A673 (cell line): ENCODE measurements around the gene JARID2. TPM values are rescaled to one million over a fixed set of nuclear protein-coding genes. Genes with fewer than 3 reads are reported as not detected.

Source experiments
- BruUV-seq: library from RNA; stranded (reverse); fragments of 400-500 nt; replicated peaks from 2 replicates; lab custom pipeline; 2021; lab: Mats Ljungman, UMichigan
- CTCF ChIA-PET: fragments of 300-600 bp; sonication (Branson Sonifier 250); formaldehyde crosslinking; loops from one replicate; lab custom pipeline; 2022; ENCODE audit warnings: antibody characterized with exemption; lab: Charles Lee
- POLR2A ChIA-PET: fragments of 300-600 bp; sonication (Branson Sonifier 250); formaldehyde crosslinking; loops from one replicate; lab custom pipeline; 2022; ENCODE audit warnings: antibody characterized with exemption; ENCODE audit not compliant: low non-redundant PET; lab: Charles Lee
- DNase-seq: peaks from one replicate; pipeline ENCODE4 v3.0.0-alpha.2; 2015; ENCODE audit warnings: low spot score
- H3K27ac ChIP-seq: fragments of 200-600 bp; sonication (generic); 2 replicates; pipeline ENCODE4 v1.5.1; 2016; ENCODE audit warnings: mixed run types, low read depth, mild to moderate bottlenecking, mixed read lengths, antibody characterized with exemption, low read length; ENCODE audit not compliant: poor library complexity, severe bottlenecking
- H3K27me3 ChIP-seq: fragments of 200-600 bp; sonication (generic); replicated peaks from 2 replicates; pipeline ENCODE4 v1.6.1; 2017; ENCODE audit warnings: mixed run types, low read depth, mild to moderate bottlenecking, mixed read lengths, antibody characterized with exemption, low read length; ENCODE audit not compliant: insufficient read depth, poor library complexity
- H3K36me3 ChIP-seq: fragments of 200-600 bp; sonication (generic); 2 replicates; pipeline ENCODE4 v1.6.1; 2016; ENCODE audit warnings: mixed run types, mild to moderate bottlenecking, mixed read lengths, antibody characterized with exemption, low read length; ENCODE audit not compliant: insufficient read depth, poor library complexity, severe bottlenecking
- H3K4me1 ChIP-seq: fragments of 200-600 bp; sonication (generic); 2 replicates; pipeline ENCODE4 v1.6.1; 2017; ENCODE audit warnings: mixed run types, mild to moderate bottlenecking, mixed read lengths, antibody characterized with exemption, low read length; ENCODE audit not compliant: insufficient read depth, poor library complexity, severe bottlenecking
- H3K4me3 ChIP-seq: fragments of 200-600 bp; sonication (generic); 2 replicates; pipeline ENCODE4 v1.5.1; 2016; ENCODE audit warnings: low read depth, mixed run types, mild to moderate bottlenecking, mixed read lengths, low read length; ENCODE audit not compliant: poor library complexity, severe bottlenecking
- H3K9me3 ChIP-seq: fragments of 200-600 bp; sonication (generic); 2 replicates; pipeline ENCODE4 v1.6.1; 2016; ENCODE audit warnings: mixed run types, low read depth, mild to moderate bottlenecking, mixed read lengths, antibody characterized with exemption, low read length; ENCODE audit not compliant: poor library complexity, severe bottlenecking
- EZH2 ChIP-seq: fragments of 200-600 bp; sonication (generic); IDR thresholded peaks from 2 replicates; pipeline ENCODE4 v1.6.1; 2017; ENCODE audit warnings: borderline replicate concordance, low read depth, mild to moderate bottlenecking, mixed read lengths, antibody characterized with exemption, low read length; ENCODE audit not compliant: poor library complexity, severe bottlenecking
- intact Hi-C: fragments of 100-400 bp; cut with micrococcal nuclease; formaldehyde crosslinking; loops from one replicate; pipeline ENCODE4 v1.10.0; 2022; ENCODE audit not compliant: unreplicated experiment
- total RNA-seq: library from RNA; stranded (reverse); gene quantifications from 2 replicates; pipeline ENCODE4 v1.2.3, GENCODE V29; 2021
- TF ChIP-seq, protein P1 (sequence below): fragments of 300-800, 200-600 bp; sonication (generic); conservative IDR thresholded peaks from 2 replicates; pipeline ENCODE4 v1.5.1; 2017; ENCODE audit warnings: low read depth, mild to moderate bottlenecking, antibody characterized with exemption, low read length, moderate library complexity, mixed read lengths

The JARID2 gene
- total RNA-seq, 1 experiment from 2014 or later = 29.4 TPM

DNA sequence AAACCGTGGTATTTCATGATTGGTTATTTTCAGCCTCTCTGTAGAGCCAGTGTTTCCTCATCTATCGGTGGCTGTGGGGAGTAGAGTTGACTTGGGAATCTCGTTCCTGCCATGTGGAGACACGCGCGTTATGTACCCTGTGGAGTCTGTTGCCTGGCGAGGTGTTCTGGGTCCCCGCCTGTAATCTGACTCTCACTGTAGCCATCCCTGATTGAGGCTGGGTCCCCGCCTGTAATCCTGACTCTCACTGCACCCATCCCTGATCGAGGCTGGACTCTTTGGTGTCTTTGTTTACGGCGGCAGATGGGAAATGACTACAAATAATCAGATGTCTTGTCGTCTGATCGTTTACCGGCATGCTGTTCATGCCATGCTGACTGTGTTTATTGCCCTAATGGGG lies 263.1 kb downstream of the JARID2 start:
- intact Hi-C loops = loop anchor here (10.0 kb wide), 1 partner anchor 1384 kb away; no protein-coding TSS in a partner anchor
- Histone ChIP-seq H3K4me3 (no peak overlapping the region), H3K9me3 (no peaks in the 10 kb centered on the region), H3K36me3 (peaks cover 48% of the 10 kb centered on the region), H3K27ac (no peak overlapping the region), H3K4me1 (peaks cover 25% of the 10 kb centered on the region), H3K27me3 (no peaks in the 10 kb centered on the region)
- DNase-seq = no peak
- TF ChIP-seq, protein P1, sequence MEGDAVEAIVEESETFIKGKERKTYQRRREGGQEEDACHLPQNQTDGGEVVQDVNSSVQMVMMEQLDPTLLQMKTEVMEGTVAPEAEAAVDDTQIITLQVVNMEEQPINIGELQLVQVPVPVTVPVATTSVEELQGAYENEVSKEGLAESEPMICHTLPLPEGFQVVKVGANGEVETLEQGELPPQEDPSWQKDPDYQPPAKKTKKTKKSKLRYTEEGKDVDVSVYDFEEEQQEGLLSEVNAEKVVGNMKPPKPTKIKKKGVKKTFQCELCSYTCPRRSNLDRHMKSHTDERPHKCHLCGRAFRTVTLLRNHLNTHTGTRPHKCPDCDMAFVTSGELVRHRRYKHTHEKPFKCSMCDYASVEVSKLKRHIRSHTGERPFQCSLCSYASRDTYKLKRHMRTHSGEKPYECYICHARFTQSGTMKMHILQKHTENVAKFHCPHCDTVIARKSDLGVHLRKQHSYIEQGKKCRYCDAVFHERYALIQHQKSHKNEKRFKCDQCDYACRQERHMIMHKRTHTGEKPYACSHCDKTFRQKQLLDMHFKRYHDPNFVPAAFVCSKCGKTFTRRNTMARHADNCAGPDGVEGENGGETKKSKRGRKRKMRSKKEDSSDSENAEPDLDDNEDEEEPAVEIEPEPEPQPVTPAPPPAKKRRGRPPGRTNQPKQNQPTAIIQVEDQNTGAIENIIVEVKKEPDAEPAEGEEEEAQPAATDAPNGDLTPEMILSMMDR = no peak
- no peak for TF ChIP-seq EZH2
- ChIA-PET CTCF (no interaction called here), POLR2A (no interaction called here)
- BruUV-seq = no TSS peak

DNA sequence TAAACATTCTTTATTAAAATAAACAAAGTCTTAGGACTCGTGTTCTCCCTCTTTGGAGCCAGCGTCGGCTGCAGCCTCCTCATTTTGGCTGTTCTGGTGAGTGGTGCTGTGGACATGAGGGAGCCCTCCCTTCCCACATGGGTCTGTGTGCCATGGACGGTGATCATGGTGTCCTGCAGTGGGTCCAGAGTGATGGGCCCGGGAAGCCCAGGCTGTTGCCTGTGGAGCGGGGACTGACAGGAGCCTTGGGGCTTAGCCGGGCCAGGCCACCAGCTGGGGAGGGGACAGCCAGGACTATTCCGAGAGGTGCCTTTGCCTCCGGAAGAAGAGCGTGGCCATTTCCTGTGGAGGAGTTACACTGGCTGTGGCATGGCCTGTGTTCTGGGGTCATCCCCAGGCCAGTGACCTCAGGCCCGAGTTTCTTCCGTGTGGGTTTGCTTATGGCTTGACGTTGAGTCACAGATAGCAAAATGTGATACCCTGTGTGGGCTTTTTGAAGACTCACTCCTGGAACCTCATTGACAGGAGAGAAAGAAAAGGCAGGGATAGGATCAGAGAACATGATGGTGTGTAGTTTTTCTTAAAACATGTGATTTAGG lies 263.6 kb downstream of the JARID2 start:
- ChIA-PET CTCF (no interaction called here), POLR2A (no interaction called here)
- Histone ChIP-seq H3K27ac (no peak overlapping the region), H3K36me3 (peaks cover 47% of the 10 kb centered on the region), H3K9me3 (no peaks in the 10 kb centered on the region), H3K27me3 (no peaks in the 10 kb centered on the region), H3K4me1 (peaks cover 20% of the 10 kb centered on the region), H3K4me3 (no peak overlapping the region)
- no TSS peak for BruUV-seq
- intact Hi-C loops = loop anchor here (10.0 kb wide), 1 partner anchor 1385 kb away; no protein-coding TSS in a partner anchor
- no peak for DNase-seq
- TF ChIP-seq, protein P1 = no peak
- no peak for TF ChIP-seq EZH2

DNA sequence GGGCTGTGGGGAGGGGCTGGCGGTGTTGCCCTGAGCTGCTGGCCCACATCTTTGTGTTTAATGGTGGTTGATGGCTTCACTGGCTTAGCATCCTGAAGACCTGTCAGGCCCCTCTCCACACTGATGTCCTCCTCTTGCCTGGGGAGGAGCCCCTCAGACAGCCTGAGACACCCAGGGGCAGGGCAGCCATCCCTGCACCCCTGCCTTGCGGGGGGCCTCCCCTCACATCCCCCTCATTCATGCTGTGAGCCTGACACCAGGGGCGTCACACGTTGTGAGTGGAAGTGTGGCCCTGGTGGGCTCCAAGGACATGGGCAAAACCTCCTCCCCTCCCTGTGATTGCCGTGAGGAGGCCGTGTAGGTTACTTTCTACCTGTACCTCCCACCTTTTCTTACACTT lies 264.3 kb downstream of the JARID2 start:
- Histone ChIP-seq H3K9me3 (no peaks in the 10 kb centered on the region), H3K4me3 (no peak overlapping the region), H3K27ac (no peak overlapping the region), H3K36me3 (peaks cover 46% of the 10 kb centered on the region), H3K27me3 (no peaks in the 10 kb centered on the region), H3K4me1 (peaks cover 15% of the 10 kb centered on the region)
- no peak for TF ChIP-seq EZH2
- TF ChIP-seq, protein P1 = no peak
- ChIA-PET POLR2A (no interaction called here), CTCF (no interaction called here)
- DNase-seq = no peak
- no TSS peak for BruUV-seq
- intact Hi-C loops = no loop called here
